Karpas-422 (cell line): Measurements from ENCODE around the gene LIMS1. TPM values are rescaled to one million over a fixed set of nuclear protein-coding genes. Genes with fewer than 3 reads are reported as not detected.
"Not testable (repeated sequence)": the region's sequence is repeated elsewhere in the genome, so short reads cannot be mapped to it uniquely, and the experiment has no call there.

Source experiments
- DNase-seq: peaks from one replicate; pipeline ENCODE4 v3.0.0-alpha.2; 2015
- H2AFZ ChIP-seq: fragments of 200-600 bp; sonication (generic); 2 replicates; pipeline ENCODE4 v1.6.1; 2014; ENCODE audit warnings: antibody characterized with exemption, low read length, mixed read lengths
- H3K27ac ChIP-seq: fragments of 200-600 bp; sonication (generic); 2 replicates; pipeline ENCODE4 v1.5.1; 2014; ENCODE audit warnings: mild to moderate bottlenecking, low read length, moderate library complexity
- H3K27me3 ChIP-seq: fragments of 200-600 bp; sonication (generic); 2 replicates; pipeline ENCODE4 v1.6.1; 2014; ENCODE audit warnings: low read length, mixed read lengths
- H3K36me3 ChIP-seq: fragments of 200-600 bp; sonication (generic); 2 replicates; pipeline ENCODE4 v1.6.1; 2014; ENCODE audit warnings: low read length, mixed read lengths; ENCODE audit not compliant: insufficient read depth
- H3K4me1 ChIP-seq: fragments of 200-600 bp; sonication (generic); 2 replicates; pipeline ENCODE4 v1.6.1; 2014; ENCODE audit warnings: mild to moderate bottlenecking, low read length, mixed read lengths
- H3K4me2 ChIP-seq: fragments of 200-600 bp; sonication (generic); 2 replicates; pipeline ENCODE4 v1.6.1; 2014; ENCODE audit warnings: low read length, low read depth, mild to moderate bottlenecking; ENCODE audit not compliant: poor library complexity, severe bottlenecking
- H3K4me3 ChIP-seq: fragments of 200-600 bp; sonication (generic); 2 replicates; pipeline ENCODE4 v1.5.1; 2014; ENCODE audit warnings: mild to moderate bottlenecking, antibody characterized with exemption, low read length, mixed read lengths
- H3K79me2 ChIP-seq: fragments of 200-600 bp; sonication (generic); 2 replicates; pipeline ENCODE4 v1.6.1; 2014; ENCODE audit warnings: mild to moderate bottlenecking, low read length, mixed read lengths
- H3K9ac ChIP-seq: fragments of 200-600 bp; sonication (generic); 2 replicates; pipeline ENCODE4 v1.6.0; 2014; ENCODE audit warnings: low read length
- H3K9me2 ChIP-seq: fragments of 200-600 bp; sonication (generic), shearing (Covaris generic); replicated peaks from 2 replicates; pipeline ENCODE4 v1.6.0; 2014; ENCODE audit warnings: mild to moderate bottlenecking, low read length, moderate library complexity; ENCODE audit not compliant: insufficient read depth
- H3K9me3 ChIP-seq: fragments of 300-700, 200-600 bp; sonication (generic); 2 replicates; pipeline ENCODE4 v1.6.1; 2014; ENCODE audit warnings: low read length, mixed read lengths
- H4K20me1 ChIP-seq: fragments of 200-600 bp; sonication (generic); 2 replicates; pipeline ENCODE4 v1.6.1; 2014; ENCODE audit warnings: mild to moderate bottlenecking, antibody characterized with exemption, low read length, low read depth; ENCODE audit not compliant: insufficient read depth
- small RNA-seq: library from RNA; depleted of rRNA; stranded (forward); fragments of <200 nt; gene quantifications from one replicate; pipeline ENCODE3, GENCODE V24; 2014
- total RNA-seq: library from RNA; depleted of rRNA; stranded (reverse); fragments of >200 nt; shearing (Covaris generic); gene quantifications from 2 replicates; pipeline ENCODE4 v1.2.3, GENCODE V29; 2014; ENCODE audit warnings: low replicate concordance; rRNA removed

LIMS1 gene
- total RNA-seq, 1 experiment from 2014 or later, result 9.7 TPM

- H3K9me3 ChIP-seq, H3K27ac ChIP-seq, H3K4me3 ChIP-seq, H3K4me2 ChIP-seq, H3K36me3 ChIP-seq, H4K20me1 ChIP-seq, H3K9me2 ChIP-seq, H3K27me3 ChIP-seq, DNase-seq, H3K9ac ChIP-seq: not testable (repeated sequence)
- Histone ChIP-seq H2AFZ (peak overlapping the region; percentile 54; the same call in 1 of the 2 replicates), H3K79me2 (peaks cover 26% of the 10 kb centered on the region), H3K4me1 (peaks cover 13% of the 10 kb centered on the region)
Observed at GRCh38 chr2:108716971-108717370, 182.7 kb downstream of the LIMS1 start.

- H3K9me3 ChIP-seq, result no peaks in the 10 kb centered on the region
- H3K27me3 ChIP-seq, result no peaks in the 10 kb centered on the region
- peaks cover 16% of the 10 kb centered on the region for H3K4me1 ChIP-seq
- H3K4me3 ChIP-seq, result peak within 1 kb of the TSS; percentile 96
- H3K36me3 ChIP-seq, result no peaks in the 10 kb centered on the region
- peak; percentile 98 for DNase-seq
- peak within 1 kb of the TSS; percentile 82 for H3K9ac ChIP-seq
- H4K20me1 ChIP-seq, result 0 out of 2 replicates have a peak, but pooled peaks cover 4% of the 10 kb centered on the region
- peak within 1 kb of the TSS; percentile 52; the same call in 1 of the 2 replicates for H3K27ac ChIP-seq
- no peaks in the 10 kb centered on the region for H3K9me2 ChIP-seq
- peak within 1 kb of the TSS; percentile 90 for H3K4me2 ChIP-seq
- H2AFZ ChIP-seq, result peak within 1 kb of the TSS; percentile 84
- H3K79me2 ChIP-seq, result peaks cover 45% of the 10 kb centered on the region
Observed at GRCh38 chr2:108719149-108720044, 185.1 kb downstream of the LIMS1 start, which contains the start of gene RANBP2. Gene RANBP2, plus strand, starts transcription at chr2:108719482. Its CDS starts 125 bp downstream, at chr2:108719607.

GRCh38 chr2:108726048-108726447 is 191.8 kb downstream of the LIMS1 start:
- not testable (repeated sequence) for H3K9me3 ChIP-seq, H3K9me2 ChIP-seq, H3K9ac ChIP-seq, H3K36me3 ChIP-seq, H3K27me3 ChIP-seq, DNase-seq, H2AFZ ChIP-seq, H3K4me1 ChIP-seq, H3K4me2 ChIP-seq, H3K27ac ChIP-seq, H3K4me3 ChIP-seq, H4K20me1 ChIP-seq
- peaks cover 80% of the 10 kb centered on the region for H3K79me2 ChIP-seq

GRCh38 chr2:108734656-108735055 is 200.4 kb downstream of the LIMS1 start:
- H4K20me1 ChIP-seq, DNase-seq, H3K27ac ChIP-seq, H3K27me3 ChIP-seq, H3K4me3 ChIP-seq, H3K9me3 ChIP-seq, H3K4me2 ChIP-seq, H3K9ac ChIP-seq, H3K79me2 ChIP-seq, H3K4me1 ChIP-seq, H3K36me3 ChIP-seq, H3K9me2 ChIP-seq, H2AFZ ChIP-seq: not testable (repeated sequence)

Small RNA genes within 50 kb of the gene (small RNA-seq; reads per million reads assigned to genes)
- not detected for gene AC010095.1

Other genes starting within 250 kb of the LIMS1 start
- gene SULT1C2, start 245.6 kb upstream of the LIMS1 start, total RNA-seq, result not detected in 2 replicates
- gene SULT1C4, start 156.5 kb upstream of the LIMS1 start, total RNA-seq, result not detected in 2 replicates
- gene GCC2, start 85.3 kb upstream of the LIMS1 start, total RNA-seq, result 18.8 and 22.0 TPM in 2 replicates
- 46.4 and 81.4 TPM in 2 replicates for gene RANBP2, start 185.0 kb downstream of the LIMS1 start, total RNA-seq